Endothelial cell of umbilical vein (primary cell): ENCODE measurements around the gene SDHA. TPM values are rescaled to one million over a fixed set of nuclear protein-coding genes. Genes with fewer than 3 reads are reported as not detected.

ENCODE experiments used
- BruUV-seq: library from RNA; stranded (reverse); fragments of 400-500 nt; replicated peaks from 2 replicates; lab custom pipeline; 2021; lab: Mats Ljungman, UMichigan
- CTCF ChIA-PET: fragments of 300-600, 350-600 bp; sonication (Branson Sonifier 250); formaldehyde crosslinking; loops from one replicate; lab custom pipeline; 2021; ENCODE audit warnings: antibody characterized with exemption, inconsistent platforms; lab: Charles Lee
- POLR2A ChIA-PET: fragments of 300-600, 350-600 bp; sonication (Branson Sonifier 250); formaldehyde crosslinking; loops from one replicate; lab custom pipeline; 2021; ENCODE audit warnings: antibody characterized with exemption, inconsistent platforms; lab: Charles Lee
- DNase-seq: peaks from one replicate; pipeline ENCODE4 v3.0.0-alpha.2; 2011; ENCODE audit warnings: low read depth, low spot score
- FAIRE-seq: peaks from 2 replicates; lab custom pipeline; 2011; peaks lifted over from hg19 to GRCh38; lab: Jason Lieb, UNC
- H2AFZ ChIP-seq: 2 replicates; pipeline ENCODE4 v1.6.0; 2012; ENCODE audit warnings: low read depth, low read length, control low read depth, inconsistent platforms
- H3K27ac ChIP-seq: 2 replicates; pipeline ENCODE4 v1.5.1; 2011; ENCODE audit warnings: low read depth, mild to moderate bottlenecking, control low read depth, low read length, moderate library complexity; ENCODE audit not compliant: insufficient read depth
- H3K27me3 ChIP-seq, 2 experiments: 2 replicates each; pipeline versions ENCODE4 v1.6.0 to v1.6.1; 2011; ENCODE audit warnings: low read length in 2 of 2, mixed read lengths in 1 of 2; ENCODE audit not compliant: control insufficient read depth in 2 of 2, insufficient read depth in 2 of 2
- H3K36me3 ChIP-seq, 2 experiments: 2 replicates in 1 of 2; 3 replicates in 1 of 2; pipeline ENCODE4 v1.5.1; 2011; ENCODE audit warnings: low read length in 2 of 2, mild to moderate bottlenecking in 1 of 2, moderate library complexity in 1 of 2; ENCODE audit not compliant: control insufficient read depth in 2 of 2, insufficient read depth in 2 of 2; ENCODE audit errors: extremely low read depth in 1 of 2
- H3K4me1 ChIP-seq: 3 replicates; pipeline ENCODE4 v1.5.1; 2011; ENCODE audit warnings: mild to moderate bottlenecking, low read length; ENCODE audit not compliant: control insufficient read depth, insufficient read depth; ENCODE audit errors: extremely low read depth
- H3K4me2 ChIP-seq: 2 replicates; pipeline ENCODE4 v1.6.1; 2011; ENCODE audit warnings: low read length, control low read depth, mixed read lengths; ENCODE audit not compliant: insufficient read depth
- H3K4me3 ChIP-seq, 3 experiments: fragments of 200-600 bp in 1 of 3; sonication (generic), shearing (Covaris generic) in 1 of 3; replicated peaks in 1 of 3; 2 replicates each; pipeline ENCODE4 v1.5.1; 2011 to 2016; ENCODE audit warnings: control low read depth in 3 of 3, low read length in 3 of 3, mild to moderate bottlenecking in 2 of 3, inconsistent platforms in 1 of 3, low read depth in 1 of 3, moderate library complexity in 1 of 3; ENCODE audit not compliant: insufficient read depth in 1 of 3
- H3K79me2 ChIP-seq: 2 replicates; pipeline ENCODE4 v1.6.0; 2012; ENCODE audit warnings: low read length, inconsistent platforms; ENCODE audit not compliant: control insufficient read depth, insufficient read depth
- H3K9ac ChIP-seq: replicated peaks from 2 replicates; pipeline ENCODE3; 2011; ENCODE audit warnings: low read length, control low read depth; ENCODE audit not compliant: insufficient read depth; ENCODE audit errors: extremely low read depth
- H3K9me1 ChIP-seq: replicated peaks from 3 replicates; pipeline ENCODE4 v1.6.0; 2011; ENCODE audit warnings: mild to moderate bottlenecking, low read length; ENCODE audit not compliant: control insufficient read depth, insufficient read depth; ENCODE audit errors: extremely low read depth
- H3K9me3 ChIP-seq: replicated peaks from 2 replicates; pipeline ENCODE4 v1.5.1; 2012; ENCODE audit warnings: low read length, inconsistent platforms; ENCODE audit not compliant: control insufficient read depth, insufficient read depth
- H4K20me1 ChIP-seq: replicated peaks from 2 replicates; pipeline ENCODE3; 2011; ENCODE audit warnings: mild to moderate bottlenecking, low read length; ENCODE audit not compliant: control insufficient read depth, insufficient read depth; ENCODE audit errors: extremely low read depth
- EZH2 ChIP-seq: IDR thresholded peaks from 2 replicates; pipeline ENCODE4 v1.6.1; 2012; ENCODE audit warnings: borderline replicate concordance, low read depth, mild to moderate bottlenecking, moderate library complexity, low read length, inconsistent platforms; ENCODE audit not compliant: severe bottlenecking
- FOS ChIP-seq: IDR thresholded peaks from 2 replicates; pipeline ENCODE4 v1.6.1; 2011; ENCODE audit warnings: mild to moderate bottlenecking, low read length, moderate library complexity, borderline replicate concordance; ENCODE audit not compliant: insufficient read depth
- GATA2 ChIP-seq: IDR thresholded peaks from 2 replicates; pipeline ENCODE4 v1.7.0; 2011; ENCODE audit warnings: low read depth, mild to moderate bottlenecking, moderate library complexity, mixed read lengths, low read length; ENCODE audit not compliant: insufficient read length, insufficient read depth
- JUN ChIP-seq: IDR thresholded peaks from 2 replicates; pipeline ENCODE4 v1.6.1; 2011; ENCODE audit warnings: borderline replicate concordance, low read depth; ENCODE audit not compliant: insufficient read length, insufficient read depth
- MYC ChIP-seq: IDR thresholded peaks from one replicate; pipeline ENCODE4 v1.6.1; 2011; ENCODE audit warnings: mild to moderate bottlenecking, low read depth, low read length
- POLR2A ChIP-seq: IDR thresholded peaks from 2 replicates; pipeline ENCODE4 v1.6.1; 2012; ENCODE audit warnings: low read depth, mild to moderate bottlenecking, control low read depth, low read length
- POLR2AphosphoS5 ChIP-seq: IDR thresholded peaks from 2 replicates; pipeline ENCODE4 v1.6.1; 2012; ENCODE audit warnings: low read depth, mild to moderate bottlenecking, control low read depth, low read length, moderate library complexity; ENCODE audit not compliant: insufficient read depth
- dilution Hi-C: fragments of 300-500 bp; cut with MboI; formaldehyde crosslinking; loops from one replicate; pipeline ENCODE4 v1.15.0; 2019; ENCODE audit warnings: low sequenced_read_pairs; ENCODE audit not compliant: extremely low pct_ligation_motif_present
- intact Hi-C: fragments of 100-400 bp; cut with micrococcal nuclease; formaldehyde crosslinking; loops from one replicate; pipeline ENCODE4 v1.10.0; 2022
- polyA plus RNA-seq, 4 experiments: library from polyadenylated mRNA; depleted of rRNA in 3 of 4; stranded (reverse) in 3 of 4; unstranded in 1 of 4; fragments of >200 nt; gene quantifications; 2 replicates each; pipeline versions ENCODE4 v1.2.1 to v1.2.3, GENCODE V29; 2011 to 2012; ENCODE audit warnings: missing spikeins in 1 of 4
- total RNA-seq: library from RNA; stranded (reverse); gene quantifications from 2 replicates; pipeline ENCODE4 v1.2.3, GENCODE V29; 2021
- TF ChIP-seq, protein P1 (sequence below), 2 donors: IDR thresholded peaks; 1 replicate in 1 of 2; 2 replicates in 1 of 2; pipeline ENCODE4 v1.5.1; 2011; ENCODE audit warnings: low read length in 2 of 2, mild to moderate bottlenecking in 2 of 2, moderate library complexity in 2 of 2, control low read depth in 1 of 2, inconsistent platforms in 1 of 2, low read depth in 1 of 2; ENCODE audit not compliant: insufficient read depth in 1 of 2; ENCODE audit errors: extremely low read depth in 1 of 2
- TF ChIP-seq, protein P2 (sequence below): IDR thresholded peaks from 2 replicates; pipeline ENCODE4 v1.6.1; 2011; ENCODE audit not compliant: insufficient read depth, insufficient read length

SDHA gene
- total and polyA plus RNA-seq, 2 donors (not counting 3 experiments of a cell fraction or from before 2014, with no cell fraction given): 121 to 153 TPM

GRCh38 chr5:190366-191035 is 27.6 kb upstream of the SDHA start:
- BruUV-seq: no TSS peak
- ChIA-PET CTCF (interaction anchor here (1.2 to 1.3 kb wide), 2 partner anchors 17 to 256 kb away, joined by 3 to 5 read pairs; no protein-coding TSS in a partner anchor), POLR2A (no interaction called here)
- intact Hi-C loops: no loop called here
- Histone ChIP-seq H3K9ac (no peak overlapping the region), H3K27ac (no peak overlapping the region), H3K4me2 (no peak overlapping the region), H4K20me1 (no peaks in the 10 kb centered on the region), H3K36me3 (no peaks in the 10 kb centered on the region), H3K27me3 (peaks cover 3 to 8% of the 10 kb centered on the region in 2 experiments), H3K9me1 (no peaks in the 10 kb centered on the region), H3K79me2 (no peaks in the 10 kb centered on the region), H3K4me1 (no peaks in the 10 kb centered on the region), H3K9me3 (no peaks in the 10 kb centered on the region), H3K4me3 (no peak overlapping the region), H2AFZ (no peak overlapping the region)
- DNase-seq (no peak), FAIRE-seq (no peak)
- dilution Hi-C loops: no loop called here
- TF ChIP-seq EZH2 (no peak), FOS (no peak), POLR2A (no peak), POLR2AphosphoS5 (no peak), GATA2 (no peak), JUN (no peak), MYC (no peak)
- TF ChIP-seq, protein P1, sequence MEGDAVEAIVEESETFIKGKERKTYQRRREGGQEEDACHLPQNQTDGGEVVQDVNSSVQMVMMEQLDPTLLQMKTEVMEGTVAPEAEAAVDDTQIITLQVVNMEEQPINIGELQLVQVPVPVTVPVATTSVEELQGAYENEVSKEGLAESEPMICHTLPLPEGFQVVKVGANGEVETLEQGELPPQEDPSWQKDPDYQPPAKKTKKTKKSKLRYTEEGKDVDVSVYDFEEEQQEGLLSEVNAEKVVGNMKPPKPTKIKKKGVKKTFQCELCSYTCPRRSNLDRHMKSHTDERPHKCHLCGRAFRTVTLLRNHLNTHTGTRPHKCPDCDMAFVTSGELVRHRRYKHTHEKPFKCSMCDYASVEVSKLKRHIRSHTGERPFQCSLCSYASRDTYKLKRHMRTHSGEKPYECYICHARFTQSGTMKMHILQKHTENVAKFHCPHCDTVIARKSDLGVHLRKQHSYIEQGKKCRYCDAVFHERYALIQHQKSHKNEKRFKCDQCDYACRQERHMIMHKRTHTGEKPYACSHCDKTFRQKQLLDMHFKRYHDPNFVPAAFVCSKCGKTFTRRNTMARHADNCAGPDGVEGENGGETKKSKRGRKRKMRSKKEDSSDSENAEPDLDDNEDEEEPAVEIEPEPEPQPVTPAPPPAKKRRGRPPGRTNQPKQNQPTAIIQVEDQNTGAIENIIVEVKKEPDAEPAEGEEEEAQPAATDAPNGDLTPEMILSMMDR (IDR thresholded peaks at IDR 0.05; ENCODE audit: extremely low read depth in 1 of 2, insufficient read depth in 1 of 2, low read depth in 1 of 2, low read length in 2 of 2): no peak
- TF ChIP-seq, protein P2, sequence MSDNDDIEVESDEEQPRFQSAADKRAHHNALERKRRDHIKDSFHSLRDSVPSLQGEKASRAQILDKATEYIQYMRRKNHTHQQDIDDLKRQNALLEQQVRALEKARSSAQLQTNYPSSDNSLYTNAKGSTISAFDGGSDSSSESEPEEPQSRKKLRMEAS: no peak
